GM13977 (cell line): ENCODE data around the gene SRGN.

Experiments used
- DNase-seq: peaks from one replicate; pipeline ENCODE4 v3.0.0; 2012; ENCODE audit warnings: low spot score
- in situ Hi-C: fragments of 300-500 bp; cut with MboI; formaldehyde crosslinking; loops from one replicate; pipeline ENCODE4 v1.12.0; 2022; ENCODE audit warnings: low sequenced_read_pairs, low pct_unique_long_range_greater_than_20kb, mixed read lengths, inconsistent platforms; ENCODE audit not compliant: unreplicated experiment
- TF ChIP-seq, protein P1 (sequence below): IDR thresholded peaks from 2 replicates; pipeline ENCODE4 v1.5.1; 2012; ENCODE audit warnings: mild to moderate bottlenecking, control low read depth; ENCODE audit not compliant: insufficient read depth; ENCODE audit errors: extremely low read depth, missing control alignments

The SRGN gene

GRCh38 chr10:69145329-69145728, 57.4 kb downstream of the SRGN start:
- in situ Hi-C loops, result no loop called here
- TF ChIP-seq, protein P1, sequence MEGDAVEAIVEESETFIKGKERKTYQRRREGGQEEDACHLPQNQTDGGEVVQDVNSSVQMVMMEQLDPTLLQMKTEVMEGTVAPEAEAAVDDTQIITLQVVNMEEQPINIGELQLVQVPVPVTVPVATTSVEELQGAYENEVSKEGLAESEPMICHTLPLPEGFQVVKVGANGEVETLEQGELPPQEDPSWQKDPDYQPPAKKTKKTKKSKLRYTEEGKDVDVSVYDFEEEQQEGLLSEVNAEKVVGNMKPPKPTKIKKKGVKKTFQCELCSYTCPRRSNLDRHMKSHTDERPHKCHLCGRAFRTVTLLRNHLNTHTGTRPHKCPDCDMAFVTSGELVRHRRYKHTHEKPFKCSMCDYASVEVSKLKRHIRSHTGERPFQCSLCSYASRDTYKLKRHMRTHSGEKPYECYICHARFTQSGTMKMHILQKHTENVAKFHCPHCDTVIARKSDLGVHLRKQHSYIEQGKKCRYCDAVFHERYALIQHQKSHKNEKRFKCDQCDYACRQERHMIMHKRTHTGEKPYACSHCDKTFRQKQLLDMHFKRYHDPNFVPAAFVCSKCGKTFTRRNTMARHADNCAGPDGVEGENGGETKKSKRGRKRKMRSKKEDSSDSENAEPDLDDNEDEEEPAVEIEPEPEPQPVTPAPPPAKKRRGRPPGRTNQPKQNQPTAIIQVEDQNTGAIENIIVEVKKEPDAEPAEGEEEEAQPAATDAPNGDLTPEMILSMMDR, result no peak
- no peak for DNase-seq

DNA sequence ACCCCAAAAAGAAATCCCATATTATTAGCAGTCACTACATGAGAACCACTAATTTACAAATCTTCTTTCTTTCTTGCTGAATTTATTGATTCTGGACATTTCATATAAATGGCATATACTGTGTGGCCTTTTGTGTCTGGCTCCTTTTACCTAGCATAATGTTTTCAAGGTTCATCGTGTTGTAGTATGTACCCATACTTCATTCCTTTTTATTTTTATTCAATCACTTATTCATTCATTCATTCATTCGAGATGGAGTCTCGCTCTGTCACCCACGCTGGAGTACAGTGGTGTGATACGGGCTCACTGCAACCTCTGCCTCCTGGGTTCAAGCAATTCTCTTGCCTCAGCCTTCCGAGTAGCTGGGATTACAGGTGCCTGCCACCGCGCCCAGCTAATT, 58.0 kb downstream of the SRGN start:
- in situ Hi-C loops, result no loop called here
- DNase-seq, result no peak
- TF ChIP-seq, protein P1, result no peak

DNA sequence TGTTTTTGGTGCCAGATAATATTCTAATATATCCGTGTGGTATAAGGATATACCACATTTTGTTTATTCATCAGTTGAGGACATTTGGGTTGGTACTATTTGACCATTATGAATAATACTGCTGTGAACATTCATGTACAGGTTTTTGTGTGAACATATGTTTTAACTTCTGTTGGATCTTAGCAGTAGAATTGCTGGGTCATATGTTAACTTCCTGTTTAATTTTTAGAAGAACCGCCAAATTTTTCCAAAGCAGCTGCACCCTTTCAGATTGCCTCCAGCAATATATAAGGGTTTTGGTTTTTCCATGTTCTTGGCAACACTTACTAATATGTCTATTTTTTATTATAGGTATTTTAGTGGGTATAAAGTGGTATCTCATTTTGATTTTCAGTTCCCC, 58.9 kb downstream of the SRGN start:
- in situ Hi-C loops, result no loop called here
- DNase-seq, result no peak
- TF ChIP-seq, protein P1, result no peak

DNA sequence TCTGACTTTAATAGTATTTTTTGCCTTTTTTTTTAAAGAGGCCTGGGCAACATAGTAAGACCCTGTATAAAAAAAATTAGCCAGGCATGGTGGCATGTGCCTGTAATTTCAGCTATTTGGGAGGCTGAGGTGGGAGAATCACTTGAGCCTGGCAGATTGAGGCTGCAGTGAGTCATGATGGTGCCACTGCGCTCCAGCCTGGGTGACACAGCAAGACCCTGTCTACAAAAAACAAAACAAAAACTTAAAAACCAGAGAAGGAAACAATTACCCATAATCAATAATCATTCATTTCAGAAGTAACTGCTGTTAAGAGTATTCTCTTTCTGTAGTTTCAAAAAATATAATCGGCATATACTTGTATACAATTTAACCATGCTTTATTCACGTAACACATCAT, 64.1 kb downstream of the SRGN start:
- TF ChIP-seq, protein P1, result no peak
- in situ Hi-C loops, result no loop called here
- no peak for DNase-seq

DNA sequence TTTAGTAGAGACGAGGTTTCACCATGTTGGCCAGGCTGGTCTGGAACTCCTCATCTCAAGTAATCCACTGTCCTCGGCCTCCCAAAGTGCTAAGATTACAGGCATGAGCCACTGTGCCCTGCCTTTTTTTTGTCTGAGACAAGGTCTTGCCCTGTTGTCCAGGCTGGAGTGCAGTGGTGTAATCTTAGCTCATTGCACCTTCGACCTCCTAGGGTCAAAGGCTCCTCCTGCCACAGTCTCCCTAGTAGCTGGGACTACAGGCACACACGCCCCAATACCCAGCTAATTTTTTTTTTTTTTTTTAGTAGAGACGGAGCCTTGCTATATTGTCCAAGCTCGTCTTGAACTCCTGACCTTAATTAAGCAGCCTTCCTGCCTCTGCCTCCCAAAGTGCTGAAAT, 65.3 kb downstream of the SRGN start:
- no peak for DNase-seq
- TF ChIP-seq, protein P1, result no peak
- in situ Hi-C loops, result no loop called here
